Erythroblast (primary cell): ENCODE results near the gene GP1BA.

Experiments
- DNase-seq, 2 experiments: peaks; one replicate each; lab custom pipeline; 2025; lab: John Stamatoyannopoulos, UW
- GATA1 ChIP-seq: IDR thresholded peaks from 2 replicates; pipeline ENCODE4 v1.6.1; 2011; ENCODE audit warnings: low read depth, mild to moderate bottlenecking, control low read depth, low read length, moderate library complexity
- POLR2A ChIP-seq: IDR thresholded peaks from 2 replicates; pipeline ENCODE4 v1.6.1; 2011; ENCODE audit warnings: mild to moderate bottlenecking, low read length

Gene GP1BA

GRCh38 chr17:4965311-4965986 lies 33.4 kb downstream of the GP1BA start:
- no peak for DNase-seq
- TF ChIP-seq POLR2A = no peak
- TF ChIP-seq GATA1 = no peak

GRCh38 chr17:4966844-4967538 lies 34.9 kb downstream of the GP1BA start:
- TF ChIP-seq GATA1 = no peak
- TF ChIP-seq POLR2A = no peak
- DNase-seq = peak; percentile 98 to 99

GRCh38 chr17:4967539-4968485 lies 35.7 kb downstream of the GP1BA start, which contains the start of gene SPAG7:
TSS of gene SPAG7 (minus strand) at chr17:4967817. CDS start at chr17:4967804, 13 bp downstream.
- TF ChIP-seq POLR2A (peak; percentile 92), GATA1 (no peak)
- DNase-seq = peak; percentile 99

GRCh38 chr17:4968486-4969046 lies 36.5 kb downstream of the GP1BA start:
- TF ChIP-seq POLR2A (no peak), GATA1 (no peak)
- no peak for DNase-seq

- no peak for TF ChIP-seq GATA1
- no peak for TF ChIP-seq POLR2A
- peak; percentile 24 to 67 for DNase-seq
These were observed 37.0 kb downstream of the GP1BA start for GRCh38 chr17:4969047-4969550.

GRCh38 chr17:4969551-4970173 lies 37.6 kb downstream of the GP1BA start:
- DNase-seq = no peak

GRCh38 chr17:4970273-4970672 lies 38.2 kb downstream of the GP1BA start:
- TF ChIP-seq POLR2A (no peak), GATA1 (no peak)
- no peak for DNase-seq

More at GRCh38 chr17:4969551-4970173, 37.6 kb downstream of the GP1BA start:
- TF ChIP-seq POLR2A = no peak
- no peak for TF ChIP-seq GATA1

GRCh38 chr17:4971826-4972225 lies 39.7 kb downstream of the GP1BA start:
- no peak for DNase-seq
- TF ChIP-seq GATA1 = no peak
- TF ChIP-seq POLR2A = no peak

GRCh38 chr17:4972322-4972721 lies 40.2 kb downstream of the GP1BA start:
- TF ChIP-seq GATA1 (no peak), POLR2A (no peak)
- no peak for DNase-seq

GRCh38 chr17:4972752-4973151 lies 40.7 kb downstream of the GP1BA start:
- TF ChIP-seq GATA1 = no peak
- peak; percentile 12 for TF ChIP-seq POLR2A

GRCh38 chr17:4973256-4974114 lies 41.4 kb downstream of the GP1BA start:
- DNase-seq = no peak
- TF ChIP-seq GATA1 = no peak
- TF ChIP-seq POLR2A = no peak

More at GRCh38 chr17:4972752-4973151, 40.7 kb downstream of the GP1BA start:
- DNase-seq = no peak

GRCh38 chr17:4974115-4974670 lies 42.1 kb downstream of the GP1BA start:
- DNase-seq = no peak
- no peak for TF ChIP-seq POLR2A
